Stimulated activated CD4-positive, alpha-beta T cell treated with anti-CD3 and anti-CD28 coated beads, Interleukin-15, amount 100 ng/mL, for 1 hour (primary cell): ENCODE data around the gene RDH14.

Experiments
- DNase-seq, 2 donors: peaks; one replicate each; pipeline ENCODE4 v3.0.0-alpha.2; 2020; ENCODE audit warnings: low read depth in 1 of 2, low spot score in 1 of 2

The RDH14 gene

GRCh38 chr2:18525236-18525635 is 35.2 kb downstream of the RDH14 start:
- DNase-seq = no peak

GRCh38 chr2:18522484-18523146 is 37.8 kb downstream of the RDH14 start:
- no peak for DNase-seq

- peak; percentile 49 to 64 for DNase-seq
These were observed 39.7 kb downstream of the RDH14 start for GRCh38 chr2:18520451-18521425.

GRCh38 chr2:18519914-18520450 is 40.5 kb downstream of the RDH14 start:
- no peak for DNase-seq

GRCh38 chr2:18518116-18519111 is 42.0 kb downstream of the RDH14 start:
- DNase-seq = no peak

GRCh38 chr2:18517386-18517785 is 43.1 kb downstream of the RDH14 start:
- no peak for DNase-seq

GRCh38 chr2:18516112-18516511 is 44.3 kb downstream of the RDH14 start:
- DNase-seq = no peak

- DNase-seq = no peak
These were observed 45.7 kb downstream of the RDH14 start for GRCh38 chr2:18514526-18515461.

GRCh38 chr2:18510775-18511174 is 49.7 kb downstream of the RDH14 start:
- no peak for DNase-seq

GRCh38 chr2:18506883-18507509 is 53.5 kb downstream of the RDH14 start:
- DNase-seq = no peak

- no peak for DNase-seq
These were observed 54.6 kb downstream of the RDH14 start for GRCh38 chr2:18505703-18506341.
